SK-N-SH (cell line): ENCODE measurements around the gene CEACAM3. TPM values are rescaled to one million over a fixed set of nuclear protein-coding genes. Genes with fewer than 3 reads are reported as not detected.

Source experiments
- CTCF ChIA-PET: fragments of 300-600, 350-600 bp; formaldehyde crosslinking; extraction: SDS; loops from one replicate; lab custom pipeline; 2021; lab: Yijun Ruan, JAX
- POLR2A ChIA-PET: fragments of 350-600 bp; sonication (Branson Sonifier 250); formaldehyde crosslinking; extraction: SDS; loops from one replicate; lab custom pipeline; 2020; ENCODE audit warnings: antibody characterized with exemption, inconsistent platforms; lab: Yijun Ruan, JAX
- DNase-seq: peaks from one replicate; pipeline ENCODE4 v3.0.0; 2012
- H2AFZ ChIP-seq: fragments of 200-600 bp; sonication (generic); 2 replicates; pipeline ENCODE4 v1.8.1; 2016; ENCODE audit warnings: antibody characterized with exemption, mild to moderate bottlenecking, low read depth
- H3F3A ChIP-seq: fragments of 200-600 bp; sonication (generic); replicated peaks from 2 replicates; pipeline ENCODE3; 2016; ENCODE audit warnings: antibody characterized with exemption, mild to moderate bottlenecking; ENCODE audit not compliant: insufficient read depth
- H3K27ac ChIP-seq, 2 experiments: fragments of 200-500 bp in 1 of 2; fragments of 200-600 bp in 1 of 2; sonication (Bioruptor generic) in 1 of 2; sonication (generic), shearing (Covaris generic) in 1 of 2; 2 replicates each; pipeline versions ENCODE4 v1.5.1 to v1.6.1; 2014 to 2016; ENCODE audit warnings: low read depth in 2 of 2, inconsistent platforms in 1 of 2, low read length in 1 of 2, mild to moderate bottlenecking in 1 of 2, mixed read lengths in 1 of 2
- H3K27me3 ChIP-seq: fragments of 200-600 bp; sonication (generic), shearing (Covaris generic); 2 replicates; pipeline ENCODE4 v1.6.1; 2016; ENCODE audit warnings: mixed run types; ENCODE audit not compliant: insufficient read depth
- H3K36me3 ChIP-seq, 2 experiments: fragments of 200-500 bp in 1 of 2; fragments of 200-600 bp in 1 of 2; sonication (Bioruptor generic) in 1 of 2; sonication (generic) in 1 of 2; replicated peaks in 1 of 2; 2 replicates each; pipeline versions ENCODE3 to v1.5.1; 2014 to 2016; ENCODE audit warnings: low read length in 1 of 2, mild to moderate bottlenecking in 1 of 2; ENCODE audit not compliant: insufficient read depth in 2 of 2, control insufficient read depth in 1 of 2
- H3K4me1 ChIP-seq, 2 experiments: fragments of 200-500 bp in 1 of 2; fragments of 200-600 bp in 1 of 2; sonication (Bioruptor generic) in 1 of 2; sonication (generic), shearing (Covaris generic) in 1 of 2; 2 replicates each; pipeline versions ENCODE4 v1.5.1 to v1.6.1; 2014 to 2016; ENCODE audit warnings: low read depth in 1 of 2, low read length in 1 of 2, mixed run types in 1 of 2; ENCODE audit not compliant: insufficient read depth in 2 of 2, control insufficient read depth in 1 of 2
- H3K4me2 ChIP-seq: fragments of 200-600 bp; sonication (generic), shearing (Covaris generic); 2 replicates; pipeline ENCODE4 v1.6.1; 2017; ENCODE audit warnings: mixed run types
- H3K4me3 ChIP-seq, 2 experiments: fragments of 200-500 bp in 1 of 2; fragments of 200-600 bp in 1 of 2; sonication (Bioruptor generic) in 1 of 2; sonication (generic), shearing (Covaris generic) in 1 of 2; 2 replicates each; pipeline versions ENCODE4 v1.5.1 to v1.8.1; 2014 to 2016; ENCODE audit warnings: low read depth in 2 of 2, inconsistent platforms in 1 of 2, low read length in 1 of 2, mild to moderate bottlenecking in 1 of 2, mixed read lengths in 1 of 2, moderate library complexity in 1 of 2
- H3K79me2 ChIP-seq: fragments of 200-600 bp; sonication (generic); 2 replicates; pipeline ENCODE4 v1.8.1; 2017; ENCODE audit warnings: mild to moderate bottlenecking; ENCODE audit not compliant: insufficient read depth
- H3K9ac ChIP-seq: fragments of 200-600 bp; sonication (generic); 2 replicates; pipeline ENCODE4 v1.6.1; 2017; ENCODE audit warnings: mixed run types
- H3K9me2 ChIP-seq: fragments of 200-600 bp; sonication (generic); 2 replicates; pipeline ENCODE4 v1.6.1; 2017; ENCODE audit warnings: mixed run types
- H3K9me3 ChIP-seq: fragments of 200-600 bp; sonication (generic); 2 replicates; pipeline ENCODE4 v1.6.1; 2017; ENCODE audit warnings: mixed run types, mild to moderate bottlenecking, moderate library complexity
- H4K20me1 ChIP-seq: fragments of 200-600 bp; sonication (generic); 2 replicates; pipeline ENCODE4 v1.6.1; 2017; ENCODE audit warnings: mild to moderate bottlenecking, mixed run types; ENCODE audit not compliant: insufficient read depth
- ELF1 ChIP-seq: IDR thresholded peaks from 2 replicates; pipeline ENCODE4 v1.4.0; 2012
- EP300 ChIP-seq, 2 experiments: IDR thresholded peaks; 2 replicates each; pipeline versions ENCODE4 v1.4.0 to v1.6.1; 2012; ENCODE audit warnings: borderline replicate concordance in 1 of 2, low read depth in 1 of 2, low read length in 1 of 2
- EZH2phosphoT487 ChIP-seq: fragments of 200-600 bp; sonication (generic); IDR thresholded peaks from 2 replicates; pipeline ENCODE4 v1.6.1; 2017; ENCODE audit warnings: low read depth, mixed run types, mild to moderate bottlenecking, antibody characterized with exemption, moderate library complexity, borderline replicate concordance
- FOSL2 ChIP-seq: IDR thresholded peaks from 2 replicates; pipeline ENCODE4 v1.4.0; 2012; ENCODE audit warnings: low read depth, mild to moderate bottlenecking, moderate library complexity, borderline replicate concordance
- FOXJ3 ChIP-seq: sonication (generic); formaldehyde crosslinking; IDR thresholded peaks from 2 replicates; pipeline ENCODE4 v1.5.1; 2020; ENCODE audit warnings: mild to moderate bottlenecking, missing genetic modification reagents
- FOXM1 ChIP-seq: IDR thresholded peaks from 2 replicates; pipeline ENCODE4 v1.4.0; 2012; ENCODE audit warnings: low read depth, mild to moderate bottlenecking
- GABPA ChIP-seq: IDR thresholded peaks from 2 replicates; pipeline ENCODE4 v1.4.0; 2012; ENCODE audit warnings: low read depth, mild to moderate bottlenecking
- GATA2 ChIP-seq: sonication (generic); formaldehyde crosslinking; IDR thresholded peaks from 2 replicates; pipeline ENCODE4 v1.5.0; 2020; ENCODE audit warnings: mild to moderate bottlenecking, missing genetic modification reagents
- MEF2A ChIP-seq: IDR thresholded peaks from 2 replicates; pipeline ENCODE4 v1.4.0; 2012; ENCODE audit warnings: low read depth, borderline replicate concordance
- MXI1 ChIP-seq: IDR thresholded peaks from 2 replicates; pipeline ENCODE4 v1.6.1; 2012; ENCODE audit warnings: mild to moderate bottlenecking, low read depth, low read length, improper control_type of control experiment
- NFIC ChIP-seq: IDR thresholded peaks from 2 replicates; pipeline ENCODE4 v1.4.0; 2012; ENCODE audit warnings: borderline replicate concordance
- NRF1 ChIP-seq: IDR thresholded peaks from 2 replicates; pipeline ENCODE4 v1.6.1; 2012; ENCODE audit warnings: low read depth, mild to moderate bottlenecking, low read length
- POLR2AphosphoS5 ChIP-seq: IDR thresholded peaks from 2 replicates; pipeline ENCODE4 v1.6.1; 2012; ENCODE audit warnings: low read depth, low read length
- RFX5 ChIP-seq: IDR thresholded peaks from 2 replicates; pipeline ENCODE4 v1.6.1; 2012; ENCODE audit warnings: mild to moderate bottlenecking, improper control_type of control experiment, low read length
- SIN3A ChIP-seq: IDR thresholded peaks from 2 replicates; pipeline ENCODE4 v1.6.1; 2012; ENCODE audit warnings: low read depth, mild to moderate bottlenecking, low read length, moderate library complexity, borderline replicate concordance
- YY1 ChIP-seq: IDR thresholded peaks from 2 replicates; pipeline ENCODE4 v1.4.0; 2012; ENCODE audit warnings: low read depth, mild to moderate bottlenecking
- WGBS: methylation state at CpG from one replicate; pipeline ENCODE4 v1.1.6; 2017; ENCODE audit warnings: low lambda C conversion rate; 5-methylcytosine and 5-hydroxymethylcytosine counted together
- polyA plus RNA-seq, 3 experiments: library from polyadenylated mRNA; depleted of rRNA; stranded (reverse); fragments of >200 nt; gene quantifications; 2 replicates each; pipeline ENCODE4 v1.2.3, GENCODE V29; 2012
- TF ChIP-seq, protein P1 (sequence below): IDR thresholded peaks from 2 replicates; pipeline ENCODE4 v1.4.0; 2012; ENCODE audit warnings: low read depth
- TF ChIP-seq, protein P2 (sequence below): fragments of 150-350 bp; IDR thresholded peaks from 2 replicates; pipeline ENCODE4 v1.6.1; 2017; ENCODE audit warnings: antibody characterized with exemption, low read length, low read depth, borderline replicate concordance
- TF ChIP-seq, protein P3 (sequence below): IDR thresholded peaks from 2 replicates; pipeline ENCODE4 v1.4.0; 2012; ENCODE audit warnings: low read depth, borderline replicate concordance
- TF ChIP-seq, protein P4 (sequence below): fragments of 150-350 bp; IDR thresholded peaks from 2 replicates; pipeline ENCODE4 v1.6.1; 2016; ENCODE audit warnings: mild to moderate bottlenecking, low read depth, low read length

The CEACAM3 gene
- polyA plus RNA-seq, 1 of the 3 experiments (the other 2 are of a cell fraction): not detected

DNA sequence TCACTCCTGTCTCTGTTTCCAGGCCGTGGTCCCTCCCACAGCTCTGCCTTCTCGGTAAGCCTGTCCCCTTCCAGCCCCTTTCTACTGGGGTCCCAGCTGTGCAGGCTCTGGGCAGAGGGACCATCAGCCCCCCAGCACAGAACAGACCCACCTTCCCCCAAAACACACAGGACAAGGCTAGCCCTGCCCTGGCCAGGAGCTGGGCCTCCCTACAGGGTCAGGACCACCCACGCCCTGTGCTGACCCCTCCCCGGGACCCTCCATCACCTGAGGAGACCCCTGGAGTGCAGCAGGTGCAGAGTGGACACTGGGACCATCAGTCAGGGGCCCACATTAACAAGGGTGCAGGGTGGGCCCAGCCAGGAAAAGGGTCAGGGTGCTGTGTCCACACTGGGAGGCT lies 13.9 kb downstream of the CEACAM3 start:
- ChIA-PET CTCF (interaction anchor here (1.0 to 3.3 kb wide), 4 partner anchors 10 to 57 kb away, joined by 4 to 16 read pairs (median 6); partner anchors contain the start of gene CEACAM3), POLR2A (interaction anchor here (0.6 kb wide), 1 partner anchor 34 kb away, joined by 3 read pairs; no protein-coding TSS in a partner anchor)
- WGBS: 4% methylated on average over 4 of the region's 4 CpGs
- H3K79me2 ChIP-seq: no peaks in the 10 kb centered on the region
- H3K27me3 ChIP-seq: peaks cover 19% of the 10 kb centered on the region; the same call in 1 of the 2 replicates
- DNase-seq: no peak
- no peaks in the 10 kb centered on the region for H4K20me1 ChIP-seq
- H3K27ac ChIP-seq: no peak overlapping the region
- no peak overlapping the region for H3K9ac ChIP-seq
- no peaks in the 10 kb centered on the region for H3K9me3 ChIP-seq
- H3K4me2 ChIP-seq: no peak overlapping the region
- no peaks in the 10 kb centered on the region for H3K36me3 ChIP-seq
- H3K4me3 ChIP-seq: no peak overlapping the region
- H2AFZ ChIP-seq: no peak overlapping the region
- no peaks in the 10 kb centered on the region for H3K9me2 ChIP-seq
- H3K4me1 ChIP-seq: no peaks in the 10 kb centered on the region
- no peaks in the 10 kb centered on the region for H3F3A ChIP-seq
- TF ChIP-seq RFX5 (no peak), NFIC (no peak), FOXM1 (no peak), FOXJ3 (CRISPR knock-in tag) (no peak)
- TF ChIP-seq, all 33 proteins: peak for 0

DNA sequence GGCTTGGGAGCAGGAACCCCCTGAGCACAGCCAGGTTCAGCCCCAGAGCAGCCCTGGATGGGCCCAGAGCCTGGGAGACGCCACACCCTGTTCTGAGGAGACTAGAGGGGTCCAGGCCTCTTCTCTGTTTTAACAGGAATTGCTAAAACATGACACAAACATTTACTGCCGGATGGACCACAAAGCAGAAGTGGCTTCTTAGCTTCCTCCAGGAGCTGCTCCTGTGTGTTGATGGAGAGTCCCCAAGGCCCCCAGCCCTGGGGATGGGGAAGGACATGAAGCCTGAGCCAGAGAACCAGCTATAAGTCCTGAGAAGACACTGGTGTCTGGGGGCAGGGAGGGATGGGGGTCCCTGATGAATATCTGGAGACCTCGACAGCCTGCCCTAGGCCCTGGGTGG lies 14.6 kb downstream of the CEACAM3 start:
- H3K36me3 ChIP-seq: no peaks in the 10 kb centered on the region
- CTCF ChIA-PET: interaction anchor here (1.1 to 3.3 kb wide), 3 partner anchors 16 to 58 kb away, joined by 4 to 16 read pairs (median 6); partner anchors contain the start of gene CEACAM3
- no peaks in the 10 kb centered on the region for H3K4me1 ChIP-seq
- H3K9me2 ChIP-seq: no peaks in the 10 kb centered on the region
- H3F3A ChIP-seq: no peaks in the 10 kb centered on the region
- no peaks in the 10 kb centered on the region for H3K9me3 ChIP-seq
- H3K27ac ChIP-seq: no peak overlapping the region
- no peaks in the 10 kb centered on the region for H3K79me2 ChIP-seq
- peaks cover 12% of the 10 kb centered on the region; the same call in 1 of the 2 replicates for H3K27me3 ChIP-seq
- H3K4me3 ChIP-seq: no peak overlapping the region
- TF ChIP-seq MXI1 (no peak), EP300 (IDR thresholded peaks at IDR 0.05; ENCODE audit: borderline replicate concordance in 1 of 2, low read depth in 1 of 2, low read length in 1 of 2) (no peak), YY1 (no peak), FOXM1 (no peak), MEF2A (no peak), GABPA (no peak), SIN3A (no peak), POLR2AphosphoS5 (no peak), ELF1 (no peak), FOXJ3 (CRISPR knock-in tag) (no peak), GATA2 (CRISPR knock-in tag) (no peak), NRF1 (no peak), NFIC (no peak), EZH2phosphoT487 (no peak), FOSL2 (no peak)
- TF ChIP-seq, protein P1, sequence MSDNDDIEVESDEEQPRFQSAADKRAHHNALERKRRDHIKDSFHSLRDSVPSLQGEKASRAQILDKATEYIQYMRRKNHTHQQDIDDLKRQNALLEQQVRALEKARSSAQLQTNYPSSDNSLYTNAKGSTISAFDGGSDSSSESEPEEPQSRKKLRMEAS: no peak
- TF ChIP-seq, protein P2, sequence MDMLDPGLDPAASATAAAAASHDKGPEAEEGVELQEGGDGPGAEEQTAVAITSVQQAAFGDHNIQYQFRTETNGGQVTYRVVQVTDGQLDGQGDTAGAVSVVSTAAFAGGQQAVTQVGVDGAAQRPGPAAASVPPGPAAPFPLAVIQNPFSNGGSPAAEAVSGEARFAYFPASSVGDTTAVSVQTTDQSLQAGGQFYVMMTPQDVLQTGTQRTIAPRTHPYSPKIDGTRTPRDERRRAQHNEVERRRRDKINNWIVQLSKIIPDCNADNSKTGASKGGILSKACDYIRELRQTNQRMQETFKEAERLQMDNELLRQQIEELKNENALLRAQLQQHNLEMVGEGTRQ: no peak
- TF ChIP-seq, protein P3, sequence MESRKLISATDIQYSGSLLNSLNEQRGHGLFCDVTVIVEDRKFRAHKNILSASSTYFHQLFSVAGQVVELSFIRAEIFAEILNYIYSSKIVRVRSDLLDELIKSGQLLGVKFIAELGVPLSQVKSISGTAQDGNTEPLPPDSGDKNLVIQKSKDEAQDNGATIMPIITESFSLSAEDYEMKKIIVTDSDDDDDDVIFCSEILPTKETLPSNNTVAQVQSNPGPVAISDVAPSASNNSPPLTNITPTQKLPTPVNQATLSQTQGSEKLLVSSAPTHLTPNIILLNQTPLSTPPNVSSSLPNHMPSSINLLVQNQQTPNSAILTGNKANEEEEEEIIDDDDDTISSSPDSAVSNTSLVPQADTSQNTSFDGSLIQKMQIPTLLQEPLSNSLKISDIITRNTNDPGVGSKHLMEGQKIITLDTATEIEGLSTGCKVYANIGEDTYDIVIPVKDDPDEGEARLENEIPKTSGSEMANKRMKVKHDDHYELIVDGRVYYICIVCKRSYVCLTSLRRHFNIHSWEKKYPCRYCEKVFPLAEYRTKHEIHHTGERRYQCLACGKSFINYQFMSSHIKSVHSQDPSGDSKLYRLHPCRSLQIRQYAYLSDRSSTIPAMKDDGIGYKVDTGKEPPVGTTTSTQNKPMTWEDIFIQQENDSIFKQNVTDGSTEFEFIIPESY: no peak
- TF ChIP-seq, protein P4, sequence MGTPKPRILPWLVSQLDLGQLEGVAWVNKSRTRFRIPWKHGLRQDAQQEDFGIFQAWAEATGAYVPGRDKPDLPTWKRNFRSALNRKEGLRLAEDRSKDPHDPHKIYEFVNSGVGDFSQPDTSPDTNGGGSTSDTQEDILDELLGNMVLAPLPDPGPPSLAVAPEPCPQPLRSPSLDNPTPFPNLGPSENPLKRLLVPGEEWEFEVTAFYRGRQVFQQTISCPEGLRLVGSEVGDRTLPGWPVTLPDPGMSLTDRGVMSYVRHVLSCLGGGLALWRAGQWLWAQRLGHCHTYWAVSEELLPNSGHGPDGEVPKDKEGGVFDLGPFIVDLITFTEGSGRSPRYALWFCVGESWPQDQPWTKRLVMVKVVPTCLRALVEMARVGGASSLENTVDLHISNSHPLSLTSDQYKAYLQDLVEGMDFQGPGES: no peak
- H2AFZ ChIP-seq: no peak overlapping the region
- WGBS: 15% methylated on average over 3 of the region's 3 CpGs
- no peak overlapping the region for H3K4me2 ChIP-seq
- DNase-seq: no peak
- H3K9ac ChIP-seq: no peak overlapping the region
- POLR2A ChIA-PET: no interaction called here
- no peaks in the 10 kb centered on the region for H4K20me1 ChIP-seq
